H4 (cell line): Measurements from ENCODE around the gene PDCD1. TPM values are rescaled to one million over a fixed set of nuclear protein-coding genes. Genes with fewer than 3 reads are reported as not detected.
"Not testable (repeated sequence)": the region's sequence is repeated elsewhere in the genome, so short reads cannot be mapped to it uniquely, and the experiment has no call there.

ENCODE experiments used
- DNase-seq: peaks from one replicate; pipeline ENCODE4 v3.0.0-alpha.2; 2015; ENCODE audit warnings: low spot score
- total RNA-seq: library from RNA; depleted of rRNA; stranded (reverse); fragments of >200 nt; shearing (Covaris generic); gene quantifications from 2 replicates; pipeline ENCODE4 v1.2.3, GENCODE V29; 2014

Gene PDCD1
- total RNA-seq, 1 experiment from 2014 or later: not detected

DNA sequence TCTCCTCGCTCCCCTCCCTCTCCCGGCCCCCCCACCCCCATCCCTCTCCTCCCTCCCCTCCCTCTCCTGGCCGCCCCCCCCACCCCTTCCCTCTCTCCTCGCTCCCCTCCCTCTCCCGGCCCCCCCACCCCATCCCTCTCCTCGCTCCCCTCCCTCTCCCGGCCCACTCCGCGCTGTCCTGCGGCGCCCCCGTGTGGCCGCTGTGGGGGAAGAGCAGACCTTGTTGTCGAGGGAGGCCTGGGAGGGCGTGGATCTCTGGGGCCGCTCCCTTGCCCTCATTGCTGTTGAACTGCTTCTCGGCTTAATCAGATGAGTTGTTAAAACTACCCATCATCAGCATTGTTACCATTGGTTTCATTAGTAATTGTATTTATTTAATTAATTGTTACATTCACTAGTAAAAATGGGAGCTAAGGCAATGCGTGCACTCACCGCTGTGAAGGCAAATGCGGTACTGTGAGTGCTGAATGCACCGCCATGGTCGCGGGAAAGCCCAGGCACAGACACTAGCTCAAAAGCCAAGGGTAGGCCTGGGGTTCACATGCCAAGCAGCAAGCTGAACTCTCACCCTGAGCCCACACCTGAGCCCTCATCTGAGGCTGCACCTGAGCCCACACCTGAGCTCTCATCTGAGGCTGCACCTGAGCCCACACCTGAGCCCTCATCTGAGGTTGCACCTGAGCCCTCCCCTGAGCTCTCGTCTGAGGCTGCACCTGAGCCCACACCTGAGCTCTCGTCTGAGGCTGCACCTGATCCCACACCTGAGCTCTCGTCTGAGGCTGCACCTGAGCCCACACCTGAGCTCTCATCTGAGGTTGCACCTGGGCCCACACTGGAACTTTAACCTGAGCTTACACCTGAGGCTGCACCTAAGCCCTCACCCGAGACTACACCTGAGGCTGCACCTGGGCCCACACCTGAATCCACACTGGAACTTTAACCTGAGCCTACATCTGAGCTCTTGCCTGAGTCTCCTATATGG is 19.6 kb upstream of the PDCD1 start:
- peak; percentile 62 for DNase-seq

DNA sequence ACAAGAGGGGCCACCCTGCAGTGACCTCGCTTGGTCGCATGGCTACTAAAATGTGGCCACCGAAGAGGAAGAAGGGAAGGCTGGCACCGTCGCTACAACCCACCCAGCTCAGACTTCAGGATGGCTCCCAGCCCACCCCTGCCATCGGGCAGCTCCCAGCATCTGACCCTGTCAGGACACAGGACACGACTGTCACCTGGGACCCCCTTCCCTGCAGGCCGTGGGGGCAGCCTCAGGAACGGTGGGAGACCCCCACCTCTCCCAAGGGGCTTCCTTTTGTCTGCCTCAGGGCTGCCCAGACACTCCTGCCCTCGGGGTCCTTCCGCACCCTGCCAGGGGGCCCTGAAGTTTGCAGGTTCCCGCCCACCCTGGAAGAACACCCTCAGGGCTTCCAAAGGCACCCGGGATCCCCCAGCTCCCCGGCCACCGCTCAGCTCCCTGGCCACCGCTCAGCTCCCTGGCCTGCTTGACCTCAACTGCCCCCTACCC is 18.5 kb upstream of the PDCD1 start:
- DNase-seq: no peak

DNA sequence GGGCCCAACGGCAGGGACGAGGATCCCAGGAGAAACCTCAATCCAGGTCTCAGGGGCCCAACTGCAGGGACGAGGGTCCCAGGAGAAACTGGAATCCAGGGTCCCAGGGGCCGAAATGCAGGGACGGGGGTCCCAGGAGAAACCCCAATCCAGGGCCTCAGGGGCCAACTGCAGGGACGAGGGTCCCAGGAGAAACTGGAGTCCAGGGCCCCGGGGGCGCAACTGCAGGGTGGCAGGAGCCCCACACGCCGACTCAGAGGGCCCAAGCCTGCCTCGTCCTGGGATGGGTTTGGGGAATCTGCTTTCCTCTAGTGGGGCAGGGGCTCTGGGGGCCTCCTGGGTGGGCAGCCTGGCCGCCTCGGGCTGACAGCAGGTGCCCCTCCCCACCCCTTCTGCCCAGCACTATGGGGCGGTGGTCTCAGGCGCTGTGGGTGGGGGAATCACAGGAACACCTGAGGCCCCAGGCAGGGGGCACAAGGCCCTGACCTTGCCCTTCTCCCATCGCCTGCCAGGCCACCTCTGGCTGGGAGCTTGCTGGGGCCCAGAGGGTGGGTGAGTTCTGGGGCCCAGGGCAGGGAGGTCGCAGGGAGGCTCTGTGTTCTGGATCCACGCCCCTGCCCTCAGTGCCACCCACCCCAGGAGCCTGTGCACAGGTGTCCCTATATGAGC is 18.0 kb upstream of the PDCD1 start:
- no peak for DNase-seq

DNA sequence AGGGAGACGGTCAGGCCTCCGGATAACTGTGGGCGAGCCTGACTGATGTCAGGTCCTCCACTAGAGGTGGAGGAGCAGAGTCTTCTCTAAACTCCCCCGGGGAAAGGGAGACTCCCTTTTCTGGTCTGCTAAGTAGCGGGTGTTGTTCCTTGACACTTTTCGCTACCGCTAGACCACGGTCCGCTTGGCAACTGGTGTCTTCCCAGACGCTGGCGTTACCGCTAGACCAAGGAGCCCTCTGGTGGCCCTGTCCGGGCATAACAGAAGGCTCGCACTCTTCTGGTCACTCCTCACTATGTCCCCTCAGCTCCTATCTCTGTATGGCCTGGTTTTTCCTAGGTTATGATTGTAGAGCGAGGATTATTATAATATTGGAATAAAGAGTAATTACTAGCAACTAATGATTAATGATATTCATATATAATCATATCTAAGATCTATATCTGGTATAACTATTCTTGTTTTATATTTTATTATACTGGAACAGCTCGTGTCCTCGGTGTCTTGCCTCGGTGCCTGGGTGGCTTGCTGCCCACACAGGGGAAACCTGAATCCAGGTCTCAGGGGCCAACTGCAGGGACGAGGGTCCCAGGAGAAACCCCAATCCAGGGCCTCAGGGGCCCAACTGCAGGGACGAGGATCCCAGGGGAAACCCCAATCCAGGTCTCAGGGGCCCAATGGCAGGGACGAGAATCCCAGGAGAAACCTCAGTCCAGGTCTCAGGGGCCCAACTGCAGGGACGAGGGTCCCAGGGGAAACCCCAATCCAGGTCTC is 17.2 kb upstream of the PDCD1 start:
- not testable (repeated sequence) for DNase-seq

DNA sequence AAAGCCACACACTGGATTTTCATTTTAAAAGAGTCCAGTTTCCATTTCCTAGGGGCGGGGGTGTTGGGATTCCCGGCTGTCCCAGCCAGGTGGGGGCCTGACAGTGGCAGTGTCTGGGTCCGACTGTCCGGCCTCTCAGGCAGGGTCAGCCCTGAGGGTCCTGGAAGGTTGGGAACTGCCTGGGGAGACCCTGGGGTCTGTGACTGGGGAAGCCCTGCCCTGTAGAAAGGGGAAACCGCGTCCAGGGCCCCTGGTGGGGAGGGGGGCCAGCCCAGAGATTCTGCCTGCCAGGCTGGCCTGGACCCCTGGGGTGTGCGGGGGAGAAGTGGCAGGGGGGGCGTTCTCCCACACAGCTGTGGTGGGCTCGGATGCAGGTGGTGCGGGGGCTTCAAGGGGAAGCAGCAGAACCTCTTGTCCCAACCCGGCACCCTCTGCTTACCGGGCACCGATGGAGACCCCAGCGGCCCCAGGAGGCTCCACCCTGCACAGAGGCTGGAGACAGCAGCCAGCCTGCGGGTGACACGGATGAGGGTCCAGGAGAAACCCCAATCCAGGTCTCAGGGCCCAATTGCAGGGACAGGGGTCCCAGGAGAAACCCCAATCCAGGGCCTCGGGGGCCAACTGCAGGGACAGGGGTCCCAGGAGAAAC is 15.7 kb upstream of the PDCD1 start:
- no peak for DNase-seq

DNA sequence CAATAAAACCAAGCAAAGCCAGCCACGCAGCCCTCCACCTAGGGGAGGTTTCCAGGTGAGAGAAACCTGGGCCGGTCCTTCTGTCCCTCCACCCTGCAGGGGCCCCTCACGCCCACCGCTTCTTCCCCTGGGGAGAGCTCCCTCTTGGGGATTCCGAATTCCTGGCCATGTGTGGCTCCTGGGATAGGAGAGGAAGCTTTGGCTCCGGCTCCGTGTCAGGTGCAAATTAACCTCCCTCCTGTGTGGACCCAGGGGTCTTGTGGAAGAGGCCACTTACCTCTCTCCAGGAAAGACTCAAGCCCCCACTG is 15.1 kb upstream of the PDCD1 start:
- no peak for DNase-seq

DNA sequence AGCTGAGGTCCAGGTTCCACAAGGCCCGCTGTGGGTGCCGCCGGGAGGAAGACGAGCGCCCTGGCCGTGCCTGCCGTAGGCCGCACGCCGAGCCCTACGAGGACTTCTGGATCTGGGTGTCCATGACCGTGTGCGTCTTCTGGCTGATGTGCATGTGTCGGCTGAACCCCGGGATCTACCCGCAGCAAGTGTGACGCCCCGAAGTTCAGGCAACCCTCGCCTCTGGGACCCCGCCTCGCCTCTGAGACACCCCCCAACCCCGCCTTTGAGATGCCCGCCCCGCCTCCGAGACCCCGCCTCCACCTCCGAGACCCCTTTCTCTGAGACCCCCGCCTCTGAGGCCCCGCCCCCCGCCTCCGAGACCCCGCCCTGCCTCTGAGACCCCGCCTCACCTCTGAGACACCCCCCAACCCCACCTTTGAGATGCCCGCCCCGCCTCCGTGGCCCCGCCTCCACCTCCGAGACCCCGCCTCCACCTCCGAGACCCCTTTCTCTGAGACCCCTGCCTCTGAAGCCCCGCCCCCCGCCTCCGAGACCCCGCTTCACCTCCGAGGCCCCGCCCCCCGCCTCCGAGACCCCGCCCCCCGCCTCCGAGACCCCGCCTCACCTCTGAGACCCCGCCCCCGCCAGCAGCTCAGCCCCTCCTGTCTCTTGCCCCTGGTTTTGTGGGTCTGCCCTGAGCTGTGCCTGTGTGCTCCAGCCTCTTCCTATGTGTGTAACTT is 14.5 kb upstream of the PDCD1 start:
- DNase-seq: no peak

DNA sequence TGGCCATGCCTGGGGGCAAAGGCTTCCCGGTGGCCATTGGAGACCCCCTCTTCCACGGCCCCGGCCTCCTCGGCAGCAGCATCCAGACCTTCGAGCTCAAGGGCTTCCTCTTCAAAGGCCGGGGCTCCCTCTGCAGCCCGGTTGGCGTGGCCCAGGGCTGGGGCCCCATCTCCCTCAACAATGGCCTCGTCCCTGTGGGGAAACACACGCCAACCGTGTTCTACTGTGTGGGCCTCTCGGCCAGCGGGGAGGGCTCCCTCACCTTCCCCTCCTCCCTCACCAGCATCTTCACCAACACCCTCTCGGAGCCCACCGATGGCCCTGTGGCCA is 13.6 kb upstream of the PDCD1 start:
- DNase-seq: no peak

DNA sequence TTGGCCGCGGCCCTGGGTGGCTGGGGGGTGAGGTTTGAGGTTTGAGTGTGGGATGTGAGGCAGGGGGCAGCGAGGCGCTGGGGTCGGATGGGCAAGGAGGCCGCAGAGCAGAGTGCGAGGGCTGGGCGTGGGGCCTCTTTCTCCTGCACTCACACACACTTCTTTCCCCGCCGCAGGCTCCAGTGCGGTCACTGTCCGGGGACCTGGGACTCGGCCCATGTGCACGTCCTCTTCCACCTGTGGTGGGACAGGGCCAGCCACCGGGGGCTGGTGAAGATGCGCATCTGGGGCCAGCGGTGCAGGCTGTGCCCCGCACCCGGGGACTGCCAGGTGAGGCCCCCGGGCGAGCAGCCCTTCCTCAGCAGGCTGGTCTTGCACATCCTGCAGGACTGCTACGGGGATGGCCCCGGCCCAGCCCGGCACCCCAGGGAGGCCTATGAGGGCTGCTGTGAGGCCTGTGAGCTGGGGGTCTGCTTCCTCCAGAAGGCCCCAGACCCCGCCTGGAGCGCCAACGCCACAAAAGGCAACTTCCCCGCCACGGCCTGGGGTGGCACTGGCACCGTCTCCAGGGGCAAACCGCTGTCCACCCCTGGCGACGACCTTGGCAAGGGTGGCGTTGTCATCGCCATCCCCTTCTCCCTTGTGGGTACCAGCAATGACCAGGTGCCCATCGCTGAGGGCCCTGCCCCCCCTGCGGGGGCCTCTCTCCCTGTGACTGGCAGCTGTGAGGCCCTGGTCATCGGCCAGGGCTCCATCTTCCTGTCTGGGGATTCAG is 13.0 kb upstream of the PDCD1 start:
- no peak for DNase-seq

DNA sequence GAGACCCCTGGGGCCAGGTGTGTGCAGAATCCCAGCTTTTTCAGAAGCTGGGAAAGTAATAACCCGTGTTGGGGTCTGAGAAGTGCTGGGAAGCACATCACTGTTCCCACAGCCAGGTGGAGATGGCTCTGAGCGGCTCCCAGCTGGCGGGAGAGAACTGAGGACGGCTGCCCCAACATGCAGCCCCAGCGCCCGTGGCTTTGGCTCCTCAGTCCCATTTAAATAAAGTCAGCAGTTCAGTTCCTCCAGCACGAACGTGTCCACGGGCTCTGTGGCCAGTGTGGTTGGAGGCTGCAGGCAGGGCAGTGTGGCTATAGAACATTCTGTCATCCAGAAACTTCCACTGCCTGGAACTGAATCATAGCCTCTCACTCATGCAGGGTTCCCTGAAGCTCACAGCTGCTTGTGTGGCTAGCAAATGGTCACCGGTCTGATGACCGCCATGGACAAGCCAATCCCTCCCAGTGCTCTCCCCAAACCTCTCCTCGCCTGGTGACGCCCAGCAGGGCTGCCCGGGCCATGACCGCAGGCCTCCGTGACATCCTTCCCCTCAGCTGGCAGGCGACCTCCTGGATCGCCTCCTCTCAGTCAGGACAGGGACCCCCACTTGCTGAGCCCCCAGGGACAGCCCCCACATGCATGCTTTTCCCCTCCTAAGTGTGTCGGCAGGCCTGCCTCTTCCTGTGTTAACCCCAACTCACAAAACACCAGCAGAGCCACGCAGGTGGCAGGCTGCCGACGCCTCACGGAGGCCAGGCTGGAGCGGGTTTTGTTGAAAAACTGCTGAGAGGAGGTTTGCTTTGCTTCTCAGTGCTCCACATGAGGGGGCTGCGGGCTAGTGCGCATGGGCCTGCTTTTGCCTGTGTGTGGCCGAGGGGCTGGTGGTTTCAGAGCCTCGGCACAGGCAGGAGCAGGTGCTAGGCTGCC is 12.2 kb upstream of the PDCD1 start:
- DNase-seq: no peak

DNA sequence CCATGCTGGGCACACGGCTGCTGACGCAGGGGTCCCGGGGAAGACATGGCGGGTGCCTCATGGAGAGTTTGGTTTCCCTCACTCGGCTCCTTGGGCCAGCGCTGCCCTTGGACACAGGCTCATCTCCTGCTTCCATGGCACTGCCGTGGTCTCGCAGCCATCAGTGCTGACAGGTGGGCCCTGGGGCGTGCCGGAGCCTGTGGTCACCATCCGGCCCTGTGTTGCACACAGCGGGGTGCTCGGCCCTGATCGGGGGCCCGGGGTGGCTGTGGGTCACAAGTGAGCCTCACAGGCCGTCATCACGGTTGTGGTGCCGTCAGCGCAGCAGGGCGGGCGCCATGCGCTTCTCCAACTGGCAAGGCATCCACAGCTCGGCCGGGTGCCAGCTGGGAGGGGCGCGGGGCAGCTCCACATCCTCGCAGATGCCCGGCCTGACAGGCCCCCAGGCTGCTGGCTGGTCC is 11.4 kb upstream of the PDCD1 start:
- DNase-seq: no peak

DNA sequence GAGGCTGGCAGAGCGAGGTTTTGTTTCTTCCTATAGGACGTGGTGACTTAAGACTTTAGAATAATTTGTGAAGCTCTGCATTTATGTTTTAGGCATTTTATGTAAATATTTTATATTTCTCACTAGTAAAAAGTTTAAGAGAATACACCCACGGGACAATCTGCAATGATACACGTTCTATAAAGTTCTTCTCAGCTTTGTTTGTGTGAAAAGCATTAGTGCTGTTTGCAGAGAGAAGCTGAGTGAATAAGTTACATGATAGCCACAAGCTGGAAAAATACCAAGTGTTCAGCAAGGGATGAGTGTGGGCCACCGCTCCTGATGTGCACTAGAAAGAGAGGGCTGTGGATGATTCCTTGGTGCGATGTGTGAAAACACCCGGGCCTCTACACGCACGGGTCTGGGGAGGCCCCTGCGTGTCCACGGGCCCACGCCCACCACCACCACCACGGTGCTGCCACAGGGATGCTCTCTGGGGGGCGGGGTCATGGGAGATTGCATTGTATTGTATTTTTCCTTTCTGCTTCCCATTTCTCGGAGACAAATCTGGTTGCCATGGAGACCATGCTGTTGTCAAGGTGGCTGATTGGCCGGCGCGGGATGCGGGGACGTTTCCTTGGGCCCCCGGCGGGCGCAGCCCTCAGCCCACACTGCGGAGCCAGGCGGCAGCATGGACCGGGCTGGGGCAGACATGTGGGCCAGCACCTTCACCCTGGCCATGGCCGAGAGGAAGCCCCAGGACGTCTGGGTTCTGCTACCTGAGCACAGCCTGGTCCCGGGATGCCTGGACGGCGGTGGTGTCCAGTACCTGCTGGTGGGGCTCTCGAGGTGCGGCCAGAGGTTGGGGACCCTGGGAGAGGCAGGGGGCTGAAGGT is 10.6 kb upstream of the PDCD1 start, which contains the start of gene RTP5:
TSS of gene RTP5 (plus strand) at position 643 of the 875 bp plus-strand sequence. CDS start at position 671, 28 bp downstream.
- DNase-seq: no peak

DNA sequence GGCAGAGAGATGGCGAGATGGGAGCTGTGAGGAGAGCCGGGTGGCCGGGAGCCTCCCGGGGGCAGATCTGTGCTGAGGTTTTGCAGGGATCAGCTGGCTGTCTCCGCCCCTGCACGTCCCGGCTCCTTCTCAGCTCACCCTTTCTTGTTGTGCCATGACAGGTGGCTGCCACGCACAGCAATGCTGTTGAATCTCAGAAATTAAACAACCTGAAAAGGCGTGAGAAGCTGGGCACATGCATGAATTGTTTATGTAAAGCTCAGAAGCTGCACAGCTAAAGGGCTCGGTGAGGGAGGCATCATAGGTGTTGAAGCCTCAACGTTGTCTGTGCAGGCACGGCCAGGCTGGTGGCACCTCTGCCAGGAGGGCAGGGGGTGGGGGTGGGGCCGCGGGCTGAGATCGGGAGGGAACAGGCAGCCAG is 10.0 kb upstream of the PDCD1 start:
- DNase-seq: no peak

DNA sequence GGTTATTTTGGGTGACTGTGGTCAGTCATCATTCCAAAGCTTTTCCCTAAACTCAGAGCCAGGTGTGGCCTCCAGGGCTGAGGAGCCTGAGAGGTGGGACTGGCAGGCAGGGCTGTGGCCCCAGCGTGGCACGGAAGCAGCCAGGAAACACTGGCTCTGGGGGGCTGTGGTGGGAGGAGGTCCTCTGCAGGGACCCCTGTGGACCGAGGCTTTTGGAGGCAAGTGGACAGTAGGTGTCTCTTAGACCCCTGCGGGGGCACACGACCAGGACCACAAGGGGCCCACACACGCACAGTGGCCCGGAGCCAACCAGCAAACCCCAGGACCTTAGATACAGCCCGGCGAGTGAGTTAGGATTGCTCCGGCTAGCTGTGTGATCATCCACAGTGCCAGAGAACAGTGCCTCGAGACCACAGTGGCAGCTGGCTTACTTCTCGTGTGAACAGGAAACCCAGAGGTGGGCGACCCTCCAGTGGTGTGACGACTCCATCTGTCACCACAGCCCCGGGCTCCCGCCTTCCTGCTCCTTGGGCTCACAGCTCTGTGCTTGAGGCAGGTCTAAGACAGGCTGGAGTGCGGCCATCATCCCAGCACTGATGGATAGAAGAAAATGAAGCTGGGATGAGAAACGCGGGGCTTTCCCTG is 9.2 kb upstream of the PDCD1 start:
- DNase-seq: no peak

DNA sequence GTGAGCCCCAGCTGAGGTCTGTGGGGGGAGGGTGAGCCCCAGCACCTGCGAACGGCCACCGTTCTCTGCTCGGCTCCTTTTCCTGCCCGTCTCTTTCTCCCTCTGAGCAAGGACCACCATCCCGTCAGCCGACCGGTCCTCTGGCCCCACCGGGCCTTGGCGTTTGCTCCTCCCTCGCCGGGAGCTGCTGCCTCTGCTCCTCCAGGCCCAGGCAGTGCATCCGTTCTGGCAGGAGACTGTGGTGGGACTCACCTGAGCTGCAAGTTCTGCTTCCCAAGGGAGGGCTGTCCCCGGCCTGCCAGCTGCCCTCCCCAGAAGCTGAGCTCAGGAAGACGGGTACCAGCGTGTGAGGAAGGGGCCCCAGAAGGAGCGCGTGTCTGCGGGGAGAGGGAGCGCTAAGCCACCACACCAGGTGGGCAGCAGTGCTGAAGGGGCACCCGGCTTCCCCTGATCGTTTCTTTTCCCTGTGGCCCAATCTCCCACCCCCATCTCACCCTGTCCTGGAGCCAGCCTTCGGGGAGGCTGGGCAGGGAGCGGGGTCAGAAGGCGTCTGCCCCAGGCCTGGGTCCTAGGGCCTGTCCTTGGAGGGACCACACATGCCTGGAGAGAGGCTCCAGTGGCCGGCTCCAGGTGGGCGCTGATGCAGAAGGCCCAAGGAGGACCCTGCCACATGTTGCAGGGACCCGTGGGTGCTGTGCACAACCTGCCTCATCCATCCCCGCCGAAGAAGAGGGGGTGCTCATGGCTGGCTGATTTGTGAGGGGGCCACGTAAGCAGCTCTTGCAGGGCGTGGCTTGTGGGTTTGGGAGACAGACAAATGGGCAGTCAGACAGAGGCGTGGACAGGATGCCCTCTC is 8.3 kb upstream of the PDCD1 start:
- DNase-seq: no peak

DNA sequence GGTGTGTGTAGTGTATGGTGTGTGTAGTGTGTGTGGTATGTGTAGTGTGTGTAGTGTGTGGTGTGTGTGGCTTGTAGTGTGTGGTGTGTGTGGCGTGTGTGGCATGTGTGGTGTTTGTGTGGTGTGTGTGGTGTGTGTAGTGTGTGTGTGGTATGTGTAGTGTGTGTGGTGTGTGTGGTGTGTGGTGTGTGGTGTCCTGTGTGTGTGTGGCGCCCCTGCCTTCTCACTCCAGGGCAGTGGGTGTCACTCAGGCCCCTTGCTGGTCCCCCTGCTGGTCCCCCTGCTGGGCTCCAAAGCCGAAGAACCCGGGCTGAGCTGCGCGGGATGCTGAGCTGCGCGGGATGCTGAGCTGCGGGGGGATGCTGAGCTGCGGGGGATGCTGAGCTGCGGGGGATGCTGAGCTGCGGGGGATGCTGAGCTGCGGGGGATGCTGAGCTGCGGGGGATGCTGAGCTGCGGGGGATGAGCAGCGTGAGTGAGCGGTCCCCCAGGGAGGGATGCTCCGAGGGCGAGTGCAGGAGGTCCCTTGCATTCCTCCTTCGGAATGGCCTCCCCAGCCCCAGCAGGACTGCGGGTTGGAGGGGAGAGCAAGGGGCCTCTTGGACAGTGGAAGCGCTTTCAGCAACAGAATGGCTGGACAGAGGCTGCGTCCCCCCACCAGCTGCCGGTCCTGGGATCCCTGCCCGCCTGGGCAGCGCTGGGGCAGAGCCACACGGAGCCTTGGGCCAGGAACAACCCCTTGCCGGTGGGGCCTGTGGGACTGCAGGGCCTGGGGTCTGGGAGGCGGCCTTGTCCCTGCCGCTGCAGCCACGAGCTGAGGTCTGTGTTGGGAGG is 7.5 kb upstream of the PDCD1 start:
- DNase-seq: no peak
